AG04450 (cell line): ENCODE data around the gene OR51E2. TPM values are rescaled to one million over a fixed set of nuclear protein-coding genes. Genes with fewer than 3 reads are reported as not detected.

Source experiments
- CTCF ChIA-PET: fragments of 300-600, 350-600 bp; formaldehyde crosslinking; extraction: SDS; loops from one replicate; lab custom pipeline; 2022; ENCODE audit warnings: antibody characterized with exemption, inconsistent platforms; lab: Charles Lee
- POLR2A ChIA-PET: fragments of 350-600 bp; formaldehyde crosslinking; extraction: SDS; loops from one replicate; lab custom pipeline; 2021; ENCODE audit warnings: antibody characterized with exemption, inconsistent platforms; lab: Yijun Ruan, JAX
- DNase-seq: peaks from one replicate; pipeline ENCODE4 v3.0.0-alpha.2; 2011; ENCODE audit warnings: low read depth, low spot score
- H3K27ac ChIP-seq: one replicate; pipeline ENCODE4 v1.5.1; 2012; ENCODE audit warnings: low read depth, low read length, control low read depth
- H3K27me3 ChIP-seq: one replicate; pipeline ENCODE4 v1.6.0; 2012; ENCODE audit warnings: low read length; ENCODE audit not compliant: control insufficient read depth, insufficient read depth
- H3K4me3 ChIP-seq: 2 replicates; pipeline ENCODE4 v1.5.1; 2011; ENCODE audit warnings: mild to moderate bottlenecking, low read depth, low read length, control low read depth
- H3K9me3 ChIP-seq: 2 replicates; pipeline ENCODE4 v1.5.1; 2012; ENCODE audit warnings: low read length; ENCODE audit not compliant: control insufficient read depth, insufficient read depth
- polyA plus RNA-seq: library from polyadenylated mRNA; depleted of rRNA; stranded (reverse); fragments of >200 nt; gene quantifications from 2 replicates; pipeline ENCODE4 v1.2.3, GENCODE V29; 2011; rRNA removed
- TF ChIP-seq, protein P1 (sequence below): IDR thresholded peaks from 2 replicates; pipeline ENCODE4 v1.5.1; 2011; ENCODE audit warnings: low read depth, low read length, control low read depth, inconsistent platforms

OR51E2 gene
- polyA plus RNA-seq, 1 experiment: 0.77 TPM

DNA sequence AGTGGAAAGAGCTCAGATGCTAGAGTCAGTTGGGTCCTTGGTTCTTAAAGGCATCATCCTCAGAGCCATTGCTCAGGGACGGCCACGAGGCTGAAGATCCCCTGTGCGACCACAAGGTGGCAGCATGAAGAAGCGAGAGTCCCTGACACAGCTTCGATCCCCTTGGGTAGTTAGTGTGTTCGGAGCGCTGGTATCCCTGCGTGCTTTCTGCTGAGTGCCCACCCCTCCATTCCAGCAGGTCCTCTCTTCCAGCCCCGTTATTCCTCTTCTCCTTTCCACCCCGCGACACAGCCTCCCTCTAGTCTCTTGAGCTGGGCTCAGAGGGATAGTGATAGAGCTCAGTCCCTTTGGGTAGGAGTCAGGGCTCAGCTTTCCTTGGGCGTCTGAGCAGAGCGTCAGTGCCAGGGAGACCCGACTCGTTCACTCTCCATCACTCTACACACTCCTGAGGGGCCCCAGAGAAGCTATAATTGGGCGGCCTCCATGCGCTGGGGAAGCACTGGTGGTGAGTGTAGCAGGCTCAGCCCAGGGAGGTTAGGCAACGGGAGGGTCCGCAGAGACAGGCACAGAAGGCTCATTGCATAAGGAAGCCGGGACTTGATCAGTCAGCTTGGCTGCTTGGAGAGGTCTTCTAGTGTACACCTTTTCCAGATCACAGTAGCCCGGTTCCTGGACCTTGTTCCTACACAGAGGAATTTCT, 60.5 kb downstream of the OR51E2 start, which contains the start of gene OR51D1:
OR51D1 (plus strand) TSS at position 516 of the 700 bp plus-strand sequence. CDS start 2,314 bp downstream, outside the sequence.
- ChIA-PET POLR2A (no interaction called here), CTCF (interaction anchor here (0.5 to 4.2 kb wide), 94 partner anchors 10 to 744 kb away, joined by 3 to 134 read pairs (median 4); partner anchors contain the start of genes OR51E2, OR51F2, OR51T1 and OR52A1)
- TF ChIP-seq, protein P1, sequence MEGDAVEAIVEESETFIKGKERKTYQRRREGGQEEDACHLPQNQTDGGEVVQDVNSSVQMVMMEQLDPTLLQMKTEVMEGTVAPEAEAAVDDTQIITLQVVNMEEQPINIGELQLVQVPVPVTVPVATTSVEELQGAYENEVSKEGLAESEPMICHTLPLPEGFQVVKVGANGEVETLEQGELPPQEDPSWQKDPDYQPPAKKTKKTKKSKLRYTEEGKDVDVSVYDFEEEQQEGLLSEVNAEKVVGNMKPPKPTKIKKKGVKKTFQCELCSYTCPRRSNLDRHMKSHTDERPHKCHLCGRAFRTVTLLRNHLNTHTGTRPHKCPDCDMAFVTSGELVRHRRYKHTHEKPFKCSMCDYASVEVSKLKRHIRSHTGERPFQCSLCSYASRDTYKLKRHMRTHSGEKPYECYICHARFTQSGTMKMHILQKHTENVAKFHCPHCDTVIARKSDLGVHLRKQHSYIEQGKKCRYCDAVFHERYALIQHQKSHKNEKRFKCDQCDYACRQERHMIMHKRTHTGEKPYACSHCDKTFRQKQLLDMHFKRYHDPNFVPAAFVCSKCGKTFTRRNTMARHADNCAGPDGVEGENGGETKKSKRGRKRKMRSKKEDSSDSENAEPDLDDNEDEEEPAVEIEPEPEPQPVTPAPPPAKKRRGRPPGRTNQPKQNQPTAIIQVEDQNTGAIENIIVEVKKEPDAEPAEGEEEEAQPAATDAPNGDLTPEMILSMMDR: peak; percentile 95
- Histone ChIP-seq H3K27ac (no peak within 1 kb of the TSS), H3K4me3 (peak within 1 kb of the TSS; percentile 54), H3K27me3 (no peaks in the 10 kb centered on the region), H3K9me3 (no peaks in the 10 kb centered on the region)
- DNase-seq: peak; percentile 47

DNA sequence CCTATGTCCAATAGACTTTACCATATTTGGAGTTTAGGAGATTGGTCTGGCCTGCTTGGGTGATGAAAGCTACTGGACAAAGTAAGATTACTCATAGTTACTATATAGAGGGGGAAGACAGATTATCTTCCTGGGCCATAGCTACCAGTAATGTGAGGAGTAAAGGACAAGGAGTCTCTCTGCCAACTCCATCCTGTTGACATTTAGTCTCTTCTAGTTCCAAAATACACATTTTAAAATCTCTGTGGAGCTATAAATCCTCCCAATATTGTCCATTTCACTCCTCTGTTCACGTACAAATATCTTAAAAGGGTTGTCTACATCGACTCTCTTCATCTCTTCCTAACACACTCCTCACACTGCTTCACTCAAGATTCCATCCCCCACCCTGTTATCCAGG, 61.5 kb downstream of the OR51E2 start:
- TF ChIP-seq, protein P1: no peak
- Histone ChIP-seq H3K4me3 (no peak overlapping the region), H3K9me3 (no peaks in the 10 kb centered on the region), H3K27ac (no peak overlapping the region), H3K27me3 (no peaks in the 10 kb centered on the region)
- DNase-seq: no peak
- ChIA-PET POLR2A (no interaction called here), CTCF (interaction anchor here (0.5 to 4.2 kb wide), 75 partner anchors 10 to 1216 kb away, joined by 3 to 134 read pairs (median 5); partner anchors contain the start of genes OR51E2, OR51F2, OR51T1 and OR52A1)

Other genes with a start within 250 kb of the OR51E2 start
- gene OR52K2, start 248.6 kb downstream of the OR51E2 start, polyA plus RNA-seq: not detected in 2 replicates
- not detected in 2 replicates for gene OR52K1, start 215.2 kb downstream of the OR51E2 start, polyA plus RNA-seq
- not detected in 2 replicates for gene OR52M1, start 152.7 kb downstream of the OR51E2 start, polyA plus RNA-seq
- gene OR52I2, start 116.1 kb downstream of the OR51E2 start, polyA plus RNA-seq: not detected in 2 replicates
- gene OR52I1, start 103.8 kb downstream of the OR51E2 start, polyA plus RNA-seq: not detected in 2 replicates
- gene TRIM68, start 89.6 kb downstream of the OR51E2 start, polyA plus RNA-seq: 6.4 and 6.9 TPM in 2 replicates
- not detected in 2 replicates for gene OR51D1, start 60.4 kb downstream of the OR51E2 start, polyA plus RNA-seq
- 0.02 and 0.04 TPM in 2 replicates for gene OR51E1, start 53.9 kb downstream of the OR51E2 start, polyA plus RNA-seq
- gene MMP26, start 6.9 kb upstream of the OR51E2 start, polyA plus RNA-seq: 0.07 TPM in 1 of 2 replicates, not detected in the other
- not detected in 2 replicates for gene OR51F1, start 72.1 kb upstream of the OR51E2 start, polyA plus RNA-seq
- gene OR52R1, start 106.5 kb upstream of the OR51E2 start, polyA plus RNA-seq: not detected in 2 replicates
- not detected in 2 replicates for gene OR51F2, start 123.5 kb upstream of the OR51E2 start, polyA plus RNA-seq
- not detected in 2 replicates for gene OR51S1, start 151.4 kb upstream of the OR51E2 start, polyA plus RNA-seq
- gene OR51T1, start 184.0 kb upstream of the OR51E2 start, polyA plus RNA-seq: not detected in 2 replicates
- gene OR51A7, start 205.9 kb upstream of the OR51E2 start, polyA plus RNA-seq: not detected in 2 replicates
- gene OR51G2, start 221.5 kb upstream of the OR51E2 start, polyA plus RNA-seq: not detected in 2 replicates
- not detected in 2 replicates for gene OR51G1, start 226.5 kb upstream of the OR51E2 start, polyA plus RNA-seq
- not detected in 2 replicates for gene OR51A4, start 249.8 kb upstream of the OR51E2 start, polyA plus RNA-seq